DOHH2 (cell line): ENCODE measurements around the gene COMMD8.

Experiments used
- H3F3A ChIP-seq: fragments of 200-600 bp; sonication (generic), shearing (Covaris generic); 2 replicates; pipeline ENCODE4 v1.6.0; 2016; ENCODE audit warnings: antibody characterized with exemption, mild to moderate bottlenecking; ENCODE audit not compliant: control insufficient read depth, insufficient read depth
- H3K27ac ChIP-seq: fragments of 200-600 bp; sonication (generic); 2 replicates; pipeline ENCODE4 v1.5.1; 2014; ENCODE audit warnings: low read depth, mild to moderate bottlenecking, low read length, moderate library complexity
- H3K27me3 ChIP-seq: fragments of 200-600 bp; sonication (generic); 2 replicates; pipeline ENCODE4 v1.6.1; 2014; ENCODE audit warnings: mild to moderate bottlenecking, low read length, mixed read lengths; ENCODE audit not compliant: control insufficient read depth
- H3K36me3 ChIP-seq: fragments of 200-600 bp; sonication (generic); 2 replicates; pipeline ENCODE4 v1.6.1; 2014; ENCODE audit warnings: mild to moderate bottlenecking, low read length, moderate library complexity, mixed read lengths; ENCODE audit not compliant: control insufficient read depth
- H3K4me1 ChIP-seq: fragments of 200-600 bp; sonication (generic); 2 replicates; pipeline ENCODE4 v1.6.1; 2014; ENCODE audit warnings: mild to moderate bottlenecking, low read length, mixed read lengths; ENCODE audit not compliant: control insufficient read depth
- H3K4me2 ChIP-seq: fragments of 200-600 bp; sonication (generic); 2 replicates; pipeline ENCODE4 v1.6.0; 2014; ENCODE audit warnings: mild to moderate bottlenecking, low read length, moderate library complexity
- H3K4me3 ChIP-seq: fragments of 200-600 bp; sonication (generic); 2 replicates; pipeline ENCODE4 v1.5.1; 2014; ENCODE audit warnings: mild to moderate bottlenecking, low read length, mixed read lengths
- H3K79me2 ChIP-seq: fragments of 200-600 bp; sonication (generic); 2 replicates; pipeline ENCODE4 v1.6.1; 2014; ENCODE audit warnings: mild to moderate bottlenecking, low read length, mixed read lengths; ENCODE audit not compliant: control insufficient read depth
- H3K9me2 ChIP-seq: fragments of 200-600 bp; sonication (generic); replicated peaks from 2 replicates; pipeline ENCODE4 v1.6.1; 2014; ENCODE audit warnings: mild to moderate bottlenecking, low read length, mixed read lengths; ENCODE audit not compliant: control insufficient read depth
- H3K9me3 ChIP-seq: fragments of 200-600 bp; sonication (generic); 2 replicates; pipeline ENCODE4 v1.6.1; 2014; ENCODE audit warnings: antibody characterized with exemption, low read length, mixed read lengths; ENCODE audit not compliant: control insufficient read depth, insufficient read depth
- H4K20me1 ChIP-seq: fragments of 200-600 bp; sonication (generic); 2 replicates; pipeline ENCODE4 v1.6.0; 2014; ENCODE audit warnings: low read depth, mild to moderate bottlenecking, antibody characterized with exemption, low read length, moderate library complexity; ENCODE audit not compliant: control insufficient read depth, insufficient read depth
- EZH2phosphoT487 ChIP-seq: fragments of 200-600 bp; sonication (generic); IDR thresholded peaks from 2 replicates; pipeline ENCODE4 v1.6.1; 2017; ENCODE audit warnings: borderline replicate concordance, mild to moderate bottlenecking, antibody characterized with exemption, low read length, moderate library complexity, mixed read lengths
- TF ChIP-seq, protein P1 (sequence below): fragments of 200-600 bp; sonication (generic); IDR thresholded peaks from one replicate; pipeline ENCODE4 v1.5.1; 2014; ENCODE audit warnings: antibody characterized with exemption, mild to moderate bottlenecking, low read depth, low read length; ENCODE audit not compliant: poor library complexity, severe bottlenecking

Gene COMMD8

GRCh38 chr4:47463235-47463956 is at the start of gene COMMD8:
COMMD8 (minus strand) TSS chr4:47463702; CDS start chr4:47463651, 51 bp downstream.
- Histone ChIP-seq H3K79me2 (peaks cover 28% of the 10 kb centered on the region), H3K36me3 (peaks cover 35% of the 10 kb centered on the region), H4K20me1 (no peaks in the 10 kb centered on the region), H3K9me2 (no peaks in the 10 kb centered on the region), H3K4me2 (peak within 1 kb of the TSS; percentile 96), H3K27ac (peak within 1 kb of the TSS; percentile 83), H3K27me3 (no peaks in the 10 kb centered on the region), H3K9me3 (peaks cover 6% of the 10 kb centered on the region; the same call in 1 of the 2 replicates), H3K4me3 (peak within 1 kb of the TSS; percentile 89), H3K4me1 (peaks cover 56% of the 10 kb centered on the region), H3F3A (peaks cover 11% of the 10 kb centered on the region)
- TF ChIP-seq, protein P1, sequence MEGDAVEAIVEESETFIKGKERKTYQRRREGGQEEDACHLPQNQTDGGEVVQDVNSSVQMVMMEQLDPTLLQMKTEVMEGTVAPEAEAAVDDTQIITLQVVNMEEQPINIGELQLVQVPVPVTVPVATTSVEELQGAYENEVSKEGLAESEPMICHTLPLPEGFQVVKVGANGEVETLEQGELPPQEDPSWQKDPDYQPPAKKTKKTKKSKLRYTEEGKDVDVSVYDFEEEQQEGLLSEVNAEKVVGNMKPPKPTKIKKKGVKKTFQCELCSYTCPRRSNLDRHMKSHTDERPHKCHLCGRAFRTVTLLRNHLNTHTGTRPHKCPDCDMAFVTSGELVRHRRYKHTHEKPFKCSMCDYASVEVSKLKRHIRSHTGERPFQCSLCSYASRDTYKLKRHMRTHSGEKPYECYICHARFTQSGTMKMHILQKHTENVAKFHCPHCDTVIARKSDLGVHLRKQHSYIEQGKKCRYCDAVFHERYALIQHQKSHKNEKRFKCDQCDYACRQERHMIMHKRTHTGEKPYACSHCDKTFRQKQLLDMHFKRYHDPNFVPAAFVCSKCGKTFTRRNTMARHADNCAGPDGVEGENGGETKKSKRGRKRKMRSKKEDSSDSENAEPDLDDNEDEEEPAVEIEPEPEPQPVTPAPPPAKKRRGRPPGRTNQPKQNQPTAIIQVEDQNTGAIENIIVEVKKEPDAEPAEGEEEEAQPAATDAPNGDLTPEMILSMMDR: peak; percentile 48
- no peak for TF ChIP-seq EZH2phosphoT487

GRCh38 chr4:47510506-47511143 is 47.1 kb upstream of the COMMD8 start:
- H3K9me3 ChIP-seq: no peaks in the 10 kb centered on the region
- no peaks in the 10 kb centered on the region for H3K27me3 ChIP-seq
- peaks cover 34% of the 10 kb centered on the region for H3K79me2 ChIP-seq
- H3K27ac ChIP-seq: peak overlapping the region; percentile 34
- H4K20me1 ChIP-seq: no peaks in the 10 kb centered on the region
- H3F3A ChIP-seq: 0 out of 2 replicates have a peak, but pooled peaks cover 3% of the 10 kb centered on the region
- peak overlapping the region; percentile 4; the same call in 1 of the 2 replicates for H3K4me3 ChIP-seq
- peaks cover 54% of the 10 kb centered on the region for H3K4me1 ChIP-seq
- peak overlapping the region; percentile 44 for H3K4me2 ChIP-seq
- no peaks in the 10 kb centered on the region for H3K9me2 ChIP-seq
- TF ChIP-seq, protein P1: peak; percentile 54
- no peak for TF ChIP-seq EZH2phosphoT487
- H3K36me3 ChIP-seq: peaks cover 36% of the 10 kb centered on the region

DNA sequence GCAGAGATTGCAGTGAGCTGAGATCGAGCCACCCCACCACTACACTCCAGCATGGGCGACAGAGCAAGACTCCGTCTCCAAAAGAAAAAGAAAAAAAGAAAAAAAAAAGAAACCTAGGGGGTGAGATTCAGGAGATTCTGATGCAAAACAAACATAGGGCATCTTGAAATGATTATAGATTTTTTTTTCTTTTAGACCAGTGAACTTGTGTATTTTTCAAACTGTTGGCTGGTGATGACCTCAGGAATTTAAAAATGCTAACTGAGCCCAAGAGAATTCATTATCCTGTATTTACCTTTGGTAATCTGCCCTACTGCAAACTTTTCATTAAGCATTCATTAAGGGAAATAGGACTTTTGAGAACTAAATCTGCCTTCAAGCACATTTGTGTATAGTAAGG is 42.2 kb upstream of the COMMD8 start:
- Histone ChIP-seq H3K4me2 (no peak overlapping the region), H3K27ac (no peak overlapping the region)

More for the DNA sequence above, 42.2 kb upstream of the COMMD8 start:
- Histone ChIP-seq H3K4me1 (peaks cover 48% of the 10 kb centered on the region), H3K79me2 (peaks cover 46% of the 10 kb centered on the region), H3K9me3 (no peaks in the 10 kb centered on the region), H3K27me3 (no peaks in the 10 kb centered on the region), H3K4me3 (no peak overlapping the region), H4K20me1 (no peaks in the 10 kb centered on the region), H3K9me2 (no peaks in the 10 kb centered on the region), H3K36me3 (peaks cover 12% of the 10 kb centered on the region), H3F3A (0 out of 2 replicates have a peak, but pooled peaks cover 3% of the 10 kb centered on the region)
- no peak for TF ChIP-seq EZH2phosphoT487
- TF ChIP-seq, protein P1: no peak
